Muscle layer of duodenum (tissue), 2 donors: Measurements from ENCODE around the gene FOXJ2.
"Not testable (repeated sequence)": the region's sequence is repeated elsewhere in the genome, so short reads cannot be mapped to it uniquely, and the experiment has no call there.

Experiments used
- H3K27ac ChIP-seq: one replicate; pipeline ENCODE4 v1.7.0; 2013; ENCODE audit warnings: mild to moderate bottlenecking, low read length
- H3K27me3 ChIP-seq: one replicate; pipeline ENCODE4 v1.7.0; 2013; ENCODE audit warnings: low read depth, mild to moderate bottlenecking, control low read depth, low read length
- H3K36me3 ChIP-seq, 2 donors: one replicate each; pipeline ENCODE4 v1.7.0; 2013; ENCODE audit warnings: low read length in 2 of 2, control low read depth in 1 of 2, mild to moderate bottlenecking in 1 of 2; ENCODE audit not compliant: insufficient read depth in 2 of 2, control insufficient read depth in 1 of 2
- H3K4me1 ChIP-seq, 2 donors: one replicate each; pipeline ENCODE4 v1.7.0; 2013; ENCODE audit warnings: low read length in 2 of 2, mild to moderate bottlenecking in 2 of 2, control low read depth in 1 of 2, moderate library complexity in 1 of 2; ENCODE audit not compliant: insufficient read depth in 2 of 2, control insufficient read depth in 1 of 2
- H3K4me3 ChIP-seq, 2 donors: one replicate each; pipeline ENCODE4 v1.7.0; 2013; ENCODE audit warnings: low read length in 2 of 2, low read depth in 1 of 2, mild to moderate bottlenecking in 1 of 2
- H3K9me3 ChIP-seq, 2 donors: one replicate each; pipeline ENCODE4 v1.7.0; 2013; ENCODE audit warnings: low read length in 2 of 2, control low read depth in 1 of 2, mild to moderate bottlenecking in 1 of 2; ENCODE audit not compliant: control insufficient read depth in 1 of 2
- donor health status: healthy.

Gene FOXJ2

GRCh38 chr12:8075935-8076334 lies 43.4 kb downstream of the FOXJ2 start:
- no peaks in the 10 kb centered on the region for H3K36me3 ChIP-seq
- H3K9me3 ChIP-seq, result no peaks in the 10 kb centered on the region
- H3K4me1 ChIP-seq, result no peaks in the 10 kb centered on the region
- H3K27ac ChIP-seq, result no peak overlapping the region
- H3K4me3 ChIP-seq, result no peak overlapping the region
- no peaks in the 10 kb centered on the region for H3K27me3 ChIP-seq

- Histone ChIP-seq H3K36me3 (no peaks in the 10 kb centered on the region), H3K27me3 (no peaks in the 10 kb centered on the region), H3K4me1 (no peaks in the 10 kb centered on the region), H3K4me3 (no peak overlapping the region), H3K27ac (no peak overlapping the region), H3K9me3 (no peaks in the 10 kb centered on the region)
Measured at GRCh38 chr12:8076366-8076765, 43.9 kb downstream of the FOXJ2 start.

- H3K4me1 ChIP-seq, result no peaks in the 10 kb centered on the region
- H3K36me3 ChIP-seq, result no peaks in the 10 kb centered on the region
- no peak overlapping the region for H3K27ac ChIP-seq
- H3K27me3 ChIP-seq, result no peaks in the 10 kb centered on the region
- no peaks in the 10 kb centered on the region for H3K9me3 ChIP-seq
- H3K4me3 ChIP-seq, result no peak overlapping the region
Measured at GRCh38 chr12:8077207-8077606, 44.7 kb downstream of the FOXJ2 start.

- Histone ChIP-seq H3K27ac (no peak overlapping the region), H3K36me3 (no peaks in the 10 kb centered on the region), H3K4me1 (peaks cover 5 to 9% of the 10 kb centered on the region in 2 donors), H3K27me3 (no peaks in the 10 kb centered on the region), H3K9me3 (no peaks in the 10 kb centered on the region), H3K4me3 (no peak overlapping the region)
Measured at GRCh38 chr12:8078398-8078797, 45.9 kb downstream of the FOXJ2 start.

GRCh38 chr12:8078916-8079315 lies 46.4 kb downstream of the FOXJ2 start:
- H3K4me3 ChIP-seq, result no peak overlapping the region

GRCh38 chr12:8080120-8080519 lies 47.6 kb downstream of the FOXJ2 start:
- Histone ChIP-seq H3K9me3 (no peaks in the 10 kb centered on the region), H3K27me3 (no peaks in the 10 kb centered on the region), H3K27ac (no peak overlapping the region), H3K4me1 (peaks cover 5 to 21% of the 10 kb centered on the region in 2 donors), H3K4me3 (no peak overlapping the region), H3K36me3 (no peaks in the 10 kb centered on the region)

More at GRCh38 chr12:8078916-8079315, 46.4 kb downstream of the FOXJ2 start:
- Histone ChIP-seq H3K27ac (no peak overlapping the region), H3K4me1 (peaks cover 5 to 14% of the 10 kb centered on the region in 2 donors), H3K9me3 (no peaks in the 10 kb centered on the region), H3K36me3 (no peaks in the 10 kb centered on the region), H3K27me3 (no peaks in the 10 kb centered on the region)

- Histone ChIP-seq H3K9me3 (no peaks in the 10 kb centered on the region), H3K27me3 (no peaks in the 10 kb centered on the region), H3K4me1 (peaks cover 5 to 21% of the 10 kb centered on the region in 2 donors), H3K4me3 (peak overlapping the region; percentile 94 to 98), H3K36me3 (no peaks in the 10 kb centered on the region), H3K27ac (peak overlapping the region; percentile 99)
Measured at GRCh38 chr12:8081251-8081920, 48.9 kb downstream of the FOXJ2 start.

- Histone ChIP-seq H3K27me3 (no peaks in the 10 kb centered on the region), H3K9me3 (no peaks in the 10 kb centered on the region), H3K36me3 (no peaks in the 10 kb centered on the region), H3K27ac (peak overlapping the region; percentile 99), H3K4me1 (peaks cover 5 to 21% of the 10 kb centered on the region in 2 donors), H3K4me3 (peak overlapping the region; percentile 94 to 98)
Measured at GRCh38 chr12:8082808-8083100, 50.2 kb downstream of the FOXJ2 start.

- not testable (repeated sequence) for H3K27me3 ChIP-seq, H3K4me3 ChIP-seq
- H3K4me1 ChIP-seq, result peaks cover 5 to 29% of the 10 kb centered on the region in 2 donors
Measured at GRCh38 chr12:8084351-8084750, 51.8 kb downstream of the FOXJ2 start.

GRCh38 chr12:8087666-8088065 lies 55.1 kb downstream of the FOXJ2 start:
- Histone ChIP-seq H3K9me3 (no peaks in the 10 kb centered on the region), H3K27ac (peak overlapping the region; percentile 25), H3K4me1 (peaks cover 5 to 28% of the 10 kb centered on the region in 2 donors), H3K36me3 (peaks cover 30 to 35% of the 10 kb centered on the region in 2 donors), H3K4me3 (no peak overlapping the region), H3K27me3 (no peaks in the 10 kb centered on the region)

More at GRCh38 chr12:8084351-8084750, 51.8 kb downstream of the FOXJ2 start:
- not testable (repeated sequence) for H3K27ac ChIP-seq, H3K9me3 ChIP-seq, H3K36me3 ChIP-seq

GRCh38 chr12:8088574-8088973 lies 56.1 kb downstream of the FOXJ2 start:
- H3K4me1 ChIP-seq, result peaks cover 0 to 19% of the 10 kb centered on the region in 2 donors
- H3K36me3 ChIP-seq, result peaks cover 39 to 41% of the 10 kb centered on the region in 2 donors
- H3K4me3 ChIP-seq, result no peak overlapping the region
- no peaks in the 10 kb centered on the region for H3K9me3 ChIP-seq
- H3K27ac ChIP-seq, result no peak overlapping the region
- no peaks in the 10 kb centered on the region for H3K27me3 ChIP-seq

- H3K9me3 ChIP-seq, H3K27ac ChIP-seq, H3K4me3 ChIP-seq, H3K27me3 ChIP-seq: not testable (repeated sequence)
- Histone ChIP-seq H3K36me3 (peaks cover 40 to 42% of the 10 kb centered on the region in 2 donors), H3K4me1 (peaks cover 0 to 12% of the 10 kb centered on the region in 2 donors)
Measured at GRCh38 chr12:8089277-8089676, 56.8 kb downstream of the FOXJ2 start.
